ENCODE data around the gene ADAM22.
A peak's percentile ranks its signal among the peaks of the same experiment; 100 is the strongest.

Gene ADAM22

DNA sequence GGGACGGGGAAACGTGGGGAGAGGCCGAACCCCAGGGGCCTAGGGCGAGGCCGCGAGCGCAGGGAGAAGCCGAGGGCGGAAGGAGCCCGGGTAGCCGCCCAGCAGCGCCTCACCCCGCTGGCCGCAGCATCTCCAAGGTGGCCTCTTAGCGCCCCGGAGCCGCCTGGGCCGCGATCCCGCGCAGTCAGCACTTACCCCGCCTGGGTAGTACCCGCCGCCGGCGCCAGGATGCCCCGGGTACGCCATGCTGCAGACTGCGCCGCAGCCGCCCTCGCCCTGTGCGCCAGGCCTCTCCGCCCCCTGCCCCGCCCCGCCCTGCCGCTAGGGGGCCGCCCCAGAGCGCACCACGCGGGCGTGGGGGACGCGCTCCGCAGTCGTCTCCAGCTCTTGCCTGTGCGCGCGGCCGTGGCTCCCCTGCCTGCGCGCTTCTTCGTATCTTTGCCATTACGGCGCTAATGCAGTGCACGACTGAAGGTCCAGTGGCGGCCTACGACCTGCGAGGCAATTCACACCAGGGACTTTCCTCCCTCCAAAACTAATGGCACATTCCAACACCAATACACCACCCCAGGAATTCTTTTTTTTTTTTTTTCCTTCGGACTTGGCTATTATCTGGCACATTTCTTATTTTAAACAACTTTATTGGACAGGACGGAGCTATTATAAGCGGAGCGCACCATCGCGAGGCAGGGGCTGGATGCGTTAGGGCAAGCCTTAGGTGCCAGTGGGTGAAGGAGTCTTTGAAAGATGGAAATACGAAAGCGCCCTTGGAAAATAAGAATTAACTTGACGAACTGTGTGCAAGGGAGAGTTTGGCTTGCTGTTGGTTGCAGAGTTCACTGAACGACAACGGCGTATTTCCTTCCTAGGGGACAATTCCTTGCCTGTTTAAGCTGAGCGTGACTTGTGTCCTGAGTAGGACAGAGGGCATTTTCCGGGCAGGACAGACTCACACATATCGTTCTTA lies 286.0 kb downstream of the ADAM22 start, which contains the start of gene SRI:
SRI (minus strand) TSS at position 258 of the 967 bp plus-strand sequence; CDS start at position 246, 12 bp downstream.
- peak; percentile 63 to 93 for DNase-seq

DNA sequence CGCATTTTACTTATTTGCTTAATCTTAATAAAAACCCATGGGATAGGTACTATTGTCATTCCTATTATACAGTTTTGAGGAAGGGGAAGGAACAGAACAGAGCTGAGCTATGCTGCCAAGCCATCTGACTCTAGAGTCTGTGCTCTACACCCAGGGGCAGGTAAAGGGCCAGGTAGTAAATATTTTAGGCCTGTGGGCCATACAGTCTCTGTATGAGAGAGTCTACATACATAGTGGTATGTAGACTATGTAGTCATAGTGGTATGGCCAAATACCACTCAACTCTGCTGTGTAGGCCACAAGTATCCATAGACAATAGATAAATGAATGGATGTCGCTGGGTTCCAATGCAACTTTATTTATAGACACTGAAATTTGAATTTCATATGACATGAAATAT lies 289.2 kb downstream of the ADAM22 start:
- no peak for DNase-seq

DNA sequence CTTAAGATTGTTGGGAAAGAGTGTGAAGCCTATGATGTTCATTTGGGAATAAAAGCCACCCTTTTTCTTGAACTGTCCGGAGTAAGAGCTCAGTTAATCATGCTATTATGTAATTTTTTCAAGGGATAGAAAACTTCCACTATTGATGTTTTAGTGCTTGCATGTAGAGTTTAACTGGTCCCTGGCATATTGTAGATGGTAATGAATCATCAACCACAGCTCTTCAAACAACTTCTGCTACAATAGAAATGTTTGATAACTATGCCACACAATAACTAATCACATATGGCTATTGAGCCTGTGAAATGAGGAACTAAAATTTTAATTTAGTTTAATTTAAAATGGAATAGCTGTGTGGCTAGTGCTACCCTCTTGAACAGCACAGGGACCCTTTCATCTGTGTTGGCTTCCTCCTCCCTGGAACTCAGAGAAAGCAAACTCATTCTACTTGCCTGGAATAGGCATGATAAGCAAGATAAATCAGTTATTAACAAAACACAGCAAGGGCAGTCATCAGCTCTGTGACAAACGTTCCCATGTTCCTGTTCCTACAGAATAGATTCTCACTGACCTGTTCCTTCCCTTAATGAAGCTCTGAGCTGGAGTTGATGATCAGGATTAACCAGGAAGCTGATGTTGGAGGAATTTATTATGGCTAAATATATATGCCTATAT lies 290.7 kb downstream of the ADAM22 start:
- no peak for DNase-seq

DNA sequence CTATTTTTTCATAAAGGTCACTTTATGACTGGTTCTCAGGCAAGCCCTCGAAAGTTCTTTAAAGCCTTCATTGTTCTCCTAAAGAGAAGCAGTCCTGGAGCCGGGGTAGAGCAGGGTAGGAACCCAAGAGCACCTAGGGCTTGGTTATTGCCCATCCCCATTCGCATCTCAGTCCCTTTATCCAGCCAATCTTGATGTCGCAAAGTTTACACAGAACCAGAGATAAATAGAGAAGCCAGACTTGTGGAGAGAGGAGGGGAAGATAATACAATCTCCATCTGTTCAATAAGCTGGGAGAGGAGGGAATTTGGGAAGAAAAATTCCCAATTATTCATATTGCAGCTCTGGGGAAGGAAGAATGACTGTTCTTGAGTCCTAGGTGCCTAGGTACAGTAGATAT lies 292.1 kb downstream of the ADAM22 start:
- DNase-seq, result no peak

DNA sequence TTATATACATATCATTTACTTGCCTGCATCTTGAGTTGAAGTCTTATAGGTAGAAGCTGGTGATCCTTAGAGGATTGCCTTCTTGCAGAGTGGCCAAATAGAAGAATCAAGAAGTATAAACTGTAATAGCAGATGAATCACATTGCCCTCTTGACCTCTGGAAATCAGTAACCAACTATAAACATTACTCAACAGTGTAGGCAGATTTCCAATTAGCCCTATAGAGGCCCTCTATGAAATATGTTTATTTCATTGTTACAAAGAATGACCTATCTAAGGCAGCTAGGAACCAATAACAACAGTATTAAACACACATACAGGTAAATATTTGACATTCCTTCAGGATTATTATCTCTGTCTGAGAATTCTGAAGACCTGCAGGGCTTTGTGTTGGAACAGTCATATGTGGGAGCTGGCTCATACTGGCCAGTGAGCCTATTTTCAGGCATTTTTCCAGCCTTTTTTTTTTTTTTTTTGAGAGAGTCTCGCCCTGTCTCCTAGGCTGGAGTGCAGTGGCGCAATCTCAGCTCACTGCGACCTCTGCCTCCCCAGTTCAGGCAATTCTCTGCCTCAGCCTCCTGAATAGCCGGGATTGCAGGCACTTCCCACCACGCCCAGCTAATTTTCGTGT lies 292.9 kb downstream of the ADAM22 start:
- DNase-seq, result no peak

DNA sequence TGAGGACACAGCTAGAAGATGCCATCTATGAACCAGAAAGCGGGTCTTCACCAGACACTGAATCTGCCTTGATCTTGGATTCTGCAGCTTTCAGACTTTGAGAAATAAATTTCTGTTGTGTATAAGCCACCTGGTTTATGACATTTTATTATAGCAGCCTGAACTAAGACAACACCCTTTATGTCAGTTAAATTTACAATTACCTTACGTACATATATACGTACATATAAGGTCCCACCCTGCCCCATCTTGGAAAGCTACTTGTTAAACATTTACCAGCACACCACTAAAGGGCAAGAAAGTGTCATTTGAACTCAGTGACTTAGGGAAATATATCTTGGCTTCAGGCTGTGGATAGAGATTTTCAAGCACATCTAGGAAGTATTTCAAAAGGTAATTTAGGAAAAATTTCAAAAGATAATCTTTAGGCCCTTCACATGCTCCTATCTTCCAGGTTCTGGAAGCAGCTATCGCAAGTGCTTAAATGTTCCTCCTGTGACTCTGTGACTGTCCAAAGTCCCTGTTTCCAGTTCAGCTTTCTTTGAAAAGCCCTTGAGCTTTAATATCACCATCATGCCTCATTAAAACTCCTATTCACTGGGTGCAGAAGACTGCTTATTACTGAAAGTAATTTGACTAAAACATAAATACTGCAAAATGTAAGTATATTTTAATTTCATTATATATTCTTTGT lies 295.4 kb downstream of the ADAM22 start:
- no peak for DNase-seq

DNA sequence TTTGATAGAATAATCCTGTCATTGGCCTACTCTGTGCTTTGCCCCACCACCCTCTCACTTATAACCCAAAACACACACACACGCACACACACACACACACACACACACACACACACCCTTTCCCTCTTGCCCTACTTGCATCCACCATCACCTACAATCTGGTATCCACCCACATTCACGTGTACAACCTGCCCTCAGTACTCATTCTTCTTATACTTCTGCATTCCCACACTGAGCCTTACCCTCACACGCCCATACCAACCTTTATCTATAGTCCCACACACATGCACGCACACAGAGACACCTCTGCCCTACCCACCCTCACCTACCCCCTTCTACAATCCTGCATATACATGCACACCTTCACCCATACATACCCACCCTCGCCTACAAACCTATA lies 296.6 kb downstream of the ADAM22 start:
- no peak for DNase-seq

DNA sequence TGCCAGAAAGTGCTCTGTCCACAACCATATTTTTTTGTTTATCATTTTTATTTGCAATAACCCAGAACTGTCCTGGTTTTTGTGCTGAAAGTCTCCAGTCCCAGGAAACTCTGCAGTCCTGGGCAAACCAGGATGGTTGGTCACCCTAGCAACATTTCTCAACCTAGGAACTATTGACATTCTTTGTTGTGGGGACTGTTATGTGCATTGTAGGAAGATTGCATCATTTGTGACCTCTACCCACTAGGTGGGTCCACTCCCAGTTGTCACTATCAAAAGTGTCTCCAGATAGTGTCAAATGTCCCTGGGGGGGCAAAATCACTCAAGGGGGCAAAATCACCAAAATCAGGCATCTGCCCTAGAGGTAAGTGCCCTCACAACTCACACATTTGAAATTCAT lies 299.8 kb downstream of the ADAM22 start:
- DNase-seq, result no peak

DNA sequence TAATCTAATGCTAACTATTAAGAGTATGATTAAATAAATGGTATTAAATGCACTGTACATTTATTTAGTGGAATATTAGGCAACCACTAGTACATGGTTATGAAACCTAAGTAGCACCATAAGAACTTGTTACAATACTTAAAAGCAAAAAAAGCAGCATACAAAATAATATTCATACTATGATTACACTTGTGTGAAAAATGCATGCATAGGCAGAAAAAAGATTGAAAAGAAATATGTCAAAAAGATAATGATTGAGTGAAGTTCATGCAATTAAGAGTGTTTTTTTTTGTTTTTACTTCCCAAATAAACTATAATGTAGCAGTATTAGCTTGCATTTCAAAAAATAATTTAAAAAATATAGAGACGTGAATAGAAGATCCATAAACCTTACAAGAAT lies 305.8 kb downstream of the ADAM22 start:
- DNase-seq, result no peak

DNA sequence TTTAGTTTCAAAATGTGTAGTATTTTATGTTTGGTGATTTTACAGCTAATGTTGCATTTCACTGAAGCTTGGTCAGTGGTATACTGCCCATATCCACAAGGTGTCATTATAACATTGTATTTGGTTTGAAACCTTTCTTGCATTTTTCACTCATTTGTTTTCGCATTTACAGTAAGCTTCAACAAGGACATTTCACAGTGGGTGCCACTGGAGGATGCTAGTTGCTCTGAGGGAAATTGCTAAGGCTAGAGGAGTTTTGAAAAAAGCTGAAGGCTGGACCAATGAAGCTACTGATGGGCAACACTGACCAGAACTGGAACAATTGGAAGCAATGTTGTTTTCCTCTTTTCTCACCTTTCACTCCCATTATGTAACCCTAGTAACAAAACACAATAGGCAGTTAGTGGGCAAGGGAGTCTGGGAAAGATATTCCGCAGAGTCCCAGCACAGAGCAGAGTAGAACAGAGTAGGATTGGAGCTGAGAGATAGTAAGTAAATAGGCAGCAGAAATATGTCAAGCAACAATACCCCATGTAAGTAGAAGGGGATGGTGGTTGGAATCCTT lies 309.4 kb downstream of the ADAM22 start:
- DNase-seq, result peak; percentile 69 to 71

DNA sequence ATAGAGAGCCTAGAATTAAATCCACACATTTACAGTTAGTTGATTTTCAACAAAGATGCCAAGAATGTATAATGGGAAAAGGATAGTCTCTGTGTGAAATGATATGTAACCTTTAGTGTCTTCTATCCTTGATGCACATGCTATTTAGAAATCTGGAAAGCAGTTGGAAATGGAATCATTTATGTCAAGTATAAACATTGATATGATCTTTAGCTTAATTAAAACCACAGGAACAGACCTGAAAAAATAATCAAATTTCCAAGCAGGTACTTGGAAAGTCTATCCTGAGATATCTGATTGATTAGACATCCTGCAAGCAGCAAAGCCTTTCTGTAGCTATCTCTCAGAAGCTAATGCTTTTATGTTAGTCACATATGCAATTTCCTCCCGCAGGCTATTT lies 310.2 kb downstream of the ADAM22 start:
- no peak for DNase-seq

Data from NCI-H526 (cell line).